Measurements from ENCODE around the gene PLSCR1.

PLSCR1 gene

DNA sequence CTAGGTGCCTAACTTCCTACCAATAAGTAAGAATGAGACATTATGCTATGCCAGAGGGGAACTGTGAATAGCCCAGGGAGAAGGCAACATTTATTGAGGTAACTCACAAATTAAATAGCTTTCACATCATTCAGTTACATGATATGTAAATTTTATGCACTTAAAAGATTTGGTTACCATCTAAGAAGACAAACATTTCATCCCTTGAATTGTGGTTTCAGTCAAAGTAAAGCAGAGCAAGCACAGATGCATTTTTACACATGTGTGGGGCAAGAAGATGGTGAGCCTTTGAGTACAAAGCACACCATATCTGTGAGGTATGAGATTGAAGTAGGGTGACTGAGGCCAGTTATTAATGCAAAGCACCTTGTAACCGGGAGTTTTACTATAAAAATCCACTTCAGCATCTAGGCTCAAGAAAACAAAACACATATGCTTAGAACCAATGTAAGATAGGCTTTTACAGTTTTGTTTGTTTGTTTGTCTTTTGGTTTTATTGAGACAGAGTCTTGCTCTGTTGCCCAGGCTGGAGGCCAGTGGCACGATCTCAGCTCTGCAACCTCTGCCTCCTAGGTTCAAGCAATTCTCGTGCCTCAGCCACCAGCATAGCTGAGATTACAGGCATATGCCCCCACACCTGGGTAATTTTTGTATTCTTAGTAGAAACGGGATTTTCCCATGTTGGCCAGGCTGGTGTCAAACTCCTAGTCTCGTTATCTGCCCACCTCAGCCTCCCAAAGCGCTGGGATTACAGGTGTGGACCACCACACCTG is 78.5 kb downstream of the PLSCR1 start:
- no peak for TF ChIP-seq FOXM1 (IDR thresholded peaks at IDR 0.05; ENCODE audit: borderline replicate concordance)
- ChIA-PET CTCF (no interaction called here), POLR2A (no interaction called here)
- no peak for DNase-seq (ENCODE audit: extremely low spot score)
